Mucosa of gallbladder (tissue), 1 donor: ENCODE results near the gene DNAJC17. TPM values are rescaled to one million over a fixed set of nuclear protein-coding genes. Genes with fewer than 3 reads are reported as not detected.

ENCODE experiments used
- DNase-seq: peaks from one replicate; pipeline ENCODE4 v3.0.0-alpha.2; 2020; ENCODE audit warnings: low spot score
- total RNA-seq: library from RNA; stranded (reverse); gene quantifications from one replicate; pipeline ENCODE4 v1.2.1, GENCODE V29; 2021
- donor health status: DM: no; HTN: no; CAD: no.

Gene DNAJC17
- 41.2 TPM for total RNA-seq

GRCh38 chr15:40807028-40807887 is at the start of gene DNAJC17, which contains the start of gene ZFYVE19:
TSS of gene DNAJC17 (minus strand) at chr15:40807473. CDS start at chr15:40807446, 27 bp downstream.
TSS of gene ZFYVE19 (plus strand) at chr15:40807089. CDS start at chr15:40807590, 501 bp downstream.
- DNase-seq, result peak; percentile 97

GRCh38 chr15:40856746-40857145 is 49.5 kb upstream of the DNAJC17 start:
- no peak for DNase-seq

GRCh38 chr15:40855706-40856234 is 48.5 kb upstream of the DNAJC17 start:
- no peak for DNase-seq

GRCh38 chr15:40854161-40854560 is 46.9 kb upstream of the DNAJC17 start:
- DNase-seq, result no peak

- no peak for DNase-seq
Measured at GRCh38 chr15:40853241-40853890, 46.1 kb upstream of the DNAJC17 start.

GRCh38 chr15:40852529-40852928 is 45.3 kb upstream of the DNAJC17 start:
- no peak for DNase-seq

- DNase-seq, result no peak
Measured at GRCh38 chr15:40850576-40851112, 43.4 kb upstream of the DNAJC17 start.

GRCh38 chr15:40847223-40847961 is 40.1 kb upstream of the DNAJC17 start:
- DNase-seq, result peak; percentile 81

GRCh38 chr15:40846841-40847222 is 39.6 kb upstream of the DNAJC17 start:
- no peak for DNase-seq

- DNase-seq, result peak; percentile 91
Measured at GRCh38 chr15:40845511-40846284, 38.4 kb upstream of the DNAJC17 start.

GRCh38 chr15:40845036-40845435 is 37.8 kb upstream of the DNAJC17 start:
- no peak for DNase-seq

GRCh38 chr15:40844696-40845030 is 37.4 kb upstream of the DNAJC17 start:
- no peak for DNase-seq

- peak; percentile 71 for DNase-seq
Measured at GRCh38 chr15:40843885-40844695, 36.8 kb upstream of the DNAJC17 start, which contains the start of gene SPINT1. TSS of gene SPINT1 (plus strand) at chr15:40844048. CDS start at chr15:40844555, 507 bp downstream.

- no peak for DNase-seq
Measured at GRCh38 chr15:40843261-40843884, 36.1 kb upstream of the DNAJC17 start.

GRCh38 chr15:40841741-40842140 is 34.5 kb upstream of the DNAJC17 start:
- no peak for DNase-seq

- DNase-seq, result no peak
Measured at GRCh38 chr15:40838756-40839155, 31.5 kb upstream of the DNAJC17 start.

- no peak for DNase-seq
Measured at GRCh38 chr15:40836020-40836419, 28.7 kb upstream of the DNAJC17 start.

GRCh38 chr15:40832903-40833302 is 25.6 kb upstream of the DNAJC17 start:
- DNase-seq, result no peak

- no peak for DNase-seq
Measured at GRCh38 chr15:40831861-40832260, 24.6 kb upstream of the DNAJC17 start.

- DNase-seq, result no peak
Measured at GRCh38 chr15:40830884-40831283, 23.6 kb upstream of the DNAJC17 start.
